Testis (tissue), 2 donors: ENCODE results near the gene EPO.

Experiments used
- POLR2A ChIP-seq: fragments of 450-650 bp; IDR thresholded peaks from one replicate; pipeline ENCODE4 v1.6.1; 2017; ENCODE audit warnings: antibody characterized with exemption, mild to moderate bottlenecking, moderate library complexity
- TF ChIP-seq, protein P1 (sequence below), 3 experiments: fragments of 450-650 bp in 2 of 3; fragments of 200-600 bp in 1 of 3; sonication (generic) in 1 of 3; IDR thresholded peaks; one replicate each; pipeline ENCODE4 v1.5.1; 2016 to 2019; ENCODE audit warnings: antibody characterized with exemption in 3 of 3, mild to moderate bottlenecking in 2 of 3, moderate library complexity in 1 of 3

DNA sequence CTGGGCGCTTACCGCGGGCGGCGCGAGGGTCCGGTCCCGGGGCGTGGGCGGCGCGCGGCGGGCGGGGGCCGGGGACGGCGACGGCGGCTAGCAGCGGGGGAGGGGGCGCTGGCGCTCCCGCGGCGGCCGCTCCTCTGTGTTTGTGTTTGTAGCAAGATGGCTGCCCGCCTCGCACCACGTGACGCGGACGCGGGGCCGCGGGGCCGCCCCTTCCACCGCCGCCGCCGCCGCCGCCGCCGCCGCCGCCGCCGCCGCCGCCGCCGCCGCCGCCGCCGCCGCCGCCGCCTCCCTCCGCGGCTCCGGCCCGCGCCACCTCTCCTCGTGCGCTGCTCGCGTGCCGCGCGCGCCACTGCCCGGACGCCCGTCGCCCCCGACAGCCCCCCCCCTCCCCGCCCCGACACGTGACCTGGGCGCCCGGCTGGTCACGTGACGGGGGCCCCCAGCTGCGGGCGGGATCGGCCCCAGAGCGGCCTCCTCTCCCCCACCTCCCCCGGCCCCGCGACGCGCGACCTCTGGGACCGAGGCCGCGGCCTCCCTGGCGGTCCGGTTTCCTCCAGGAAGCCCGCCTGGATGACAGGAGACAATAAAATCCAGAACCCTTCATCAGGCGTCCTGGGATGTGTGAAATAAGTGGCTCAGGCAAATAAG lies 26.0 kb upstream of the EPO start, which contains the start of gene GIGYF1:
- TF ChIP-seq, protein P1, sequence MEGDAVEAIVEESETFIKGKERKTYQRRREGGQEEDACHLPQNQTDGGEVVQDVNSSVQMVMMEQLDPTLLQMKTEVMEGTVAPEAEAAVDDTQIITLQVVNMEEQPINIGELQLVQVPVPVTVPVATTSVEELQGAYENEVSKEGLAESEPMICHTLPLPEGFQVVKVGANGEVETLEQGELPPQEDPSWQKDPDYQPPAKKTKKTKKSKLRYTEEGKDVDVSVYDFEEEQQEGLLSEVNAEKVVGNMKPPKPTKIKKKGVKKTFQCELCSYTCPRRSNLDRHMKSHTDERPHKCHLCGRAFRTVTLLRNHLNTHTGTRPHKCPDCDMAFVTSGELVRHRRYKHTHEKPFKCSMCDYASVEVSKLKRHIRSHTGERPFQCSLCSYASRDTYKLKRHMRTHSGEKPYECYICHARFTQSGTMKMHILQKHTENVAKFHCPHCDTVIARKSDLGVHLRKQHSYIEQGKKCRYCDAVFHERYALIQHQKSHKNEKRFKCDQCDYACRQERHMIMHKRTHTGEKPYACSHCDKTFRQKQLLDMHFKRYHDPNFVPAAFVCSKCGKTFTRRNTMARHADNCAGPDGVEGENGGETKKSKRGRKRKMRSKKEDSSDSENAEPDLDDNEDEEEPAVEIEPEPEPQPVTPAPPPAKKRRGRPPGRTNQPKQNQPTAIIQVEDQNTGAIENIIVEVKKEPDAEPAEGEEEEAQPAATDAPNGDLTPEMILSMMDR (IDR thresholded peaks at IDR 0.05): no peak
- no peak for TF ChIP-seq POLR2A
